ENCODE results near the gene FBP2.
"Not testable (repeated sequence)": the region's sequence is repeated elsewhere in the genome, so short reads cannot be mapped to it uniquely, and the experiment has no call there.

Gene FBP2

DNA sequence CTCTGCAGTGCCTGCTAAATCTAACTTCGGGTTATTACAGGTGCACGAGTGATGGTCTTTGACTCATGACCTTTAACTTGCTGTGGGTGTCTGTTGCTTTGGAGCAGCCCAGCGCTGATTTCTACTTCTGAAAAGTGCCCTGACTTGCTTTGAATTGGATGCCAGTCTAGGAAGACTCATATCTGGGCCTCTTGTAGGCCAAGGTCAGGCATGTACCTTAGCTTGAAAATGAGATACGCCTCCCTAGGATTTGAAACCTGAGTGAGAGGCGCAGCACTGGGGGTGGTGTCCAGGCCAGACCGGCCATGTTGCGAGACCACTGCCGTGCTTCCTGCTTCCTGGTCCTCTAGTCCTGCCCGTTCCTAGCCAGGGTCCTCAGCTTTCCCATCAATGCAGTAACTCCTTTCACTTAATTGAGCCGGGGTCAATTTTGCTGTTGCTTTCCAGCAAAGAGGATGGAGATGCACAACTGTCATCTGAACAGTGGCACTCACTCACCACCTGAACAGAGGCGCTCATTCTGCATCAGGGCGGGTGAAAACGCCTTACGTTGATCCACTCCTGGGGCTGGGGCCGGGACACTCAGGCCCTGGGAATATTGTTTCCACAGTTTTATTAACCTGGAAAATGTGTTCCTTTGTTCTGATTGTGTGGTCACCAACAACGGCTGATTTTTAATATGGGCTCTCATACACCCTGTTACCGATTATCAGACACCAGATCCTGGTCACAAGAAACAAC lies 24.5 kb downstream of the FBP2 start:
- no peak for DNase-seq (ENCODE audit: low read depth, low spot score)
- H3K4me3 ChIP-seq (ENCODE audit: low read length), result no peak overlapping the region

DNA sequence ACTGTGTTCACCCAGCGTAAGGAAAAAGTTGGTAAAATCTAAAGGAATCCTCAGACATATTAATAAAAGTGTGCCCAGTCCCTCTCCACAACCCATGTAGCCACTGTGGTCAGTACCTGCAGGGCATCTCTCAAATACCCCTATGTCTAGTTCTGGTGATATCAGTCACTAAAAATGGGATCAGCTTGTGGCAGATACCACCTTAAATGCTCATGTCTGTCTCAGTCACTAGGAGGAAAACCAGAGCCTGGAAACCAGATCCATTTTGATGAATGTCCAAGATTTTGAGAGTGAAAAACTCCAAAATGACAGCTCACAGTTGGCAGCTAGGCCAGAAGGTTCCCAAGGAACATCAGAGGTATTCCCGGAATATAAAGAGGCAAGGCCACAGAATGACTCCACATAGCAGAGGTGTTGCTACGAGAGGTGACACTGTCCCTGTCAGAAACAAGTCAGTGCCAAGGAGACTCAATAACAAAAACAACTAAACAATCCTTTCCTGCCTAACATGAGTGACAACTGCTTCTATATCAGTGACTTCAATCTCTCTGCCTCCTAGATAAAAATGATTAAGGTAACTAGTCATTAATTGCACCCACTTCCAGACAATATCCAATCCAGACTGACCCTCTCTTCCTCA lies 25.3 kb downstream of the FBP2 start:
- H3K4me3 ChIP-seq (ENCODE audit: low read length), result no peak overlapping the region
- DNase-seq (ENCODE audit: low read depth, low spot score), result no peak

DNA sequence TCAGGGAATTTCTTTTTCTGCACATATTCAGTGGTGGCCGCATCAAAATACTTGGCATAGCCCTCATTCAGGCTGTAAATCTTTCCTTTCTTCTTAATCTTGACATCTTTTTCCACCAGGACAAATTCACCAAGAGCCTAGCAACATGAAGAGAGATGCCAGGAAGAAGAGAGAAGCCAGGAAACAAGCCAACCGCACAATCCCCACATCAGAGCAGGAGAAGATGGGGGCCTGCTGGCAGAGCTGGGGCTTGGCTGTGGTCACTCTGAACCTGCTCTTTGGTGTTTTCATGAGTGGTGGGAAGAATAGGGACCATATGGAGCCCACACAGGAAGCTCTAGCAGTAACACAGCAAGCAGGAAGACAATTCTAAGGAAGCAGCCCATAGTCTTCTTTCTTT lies 26.4 kb downstream of the FBP2 start:
- no peak for DNase-seq (ENCODE audit: low read depth, low spot score)
- H3K4me3 ChIP-seq (ENCODE audit: low read length), result no peak overlapping the region

DNA sequence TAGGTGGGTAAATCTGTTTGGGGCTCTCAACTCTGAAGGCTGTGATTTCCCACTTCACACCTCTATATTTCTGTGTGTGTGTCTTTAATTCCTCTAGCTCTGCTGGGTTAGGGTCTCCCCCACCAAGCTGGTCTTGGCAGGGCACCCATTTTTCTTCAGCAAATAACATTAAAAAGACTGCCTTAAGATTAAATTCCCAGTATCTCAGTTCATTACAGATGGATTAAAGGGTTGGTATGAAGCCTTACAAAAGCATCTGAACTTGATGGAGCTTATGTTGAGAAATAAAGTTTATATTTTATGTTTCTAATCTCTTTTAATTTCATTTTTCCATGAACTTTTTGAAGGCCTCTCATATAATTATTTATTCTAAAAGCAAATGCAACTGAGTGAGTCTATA lies 27.1 kb downstream of the FBP2 start:
- no peak for DNase-seq (ENCODE audit: low read depth, low spot score)
- H3K4me3 ChIP-seq (ENCODE audit: low read length), result no peak overlapping the region

DNA sequence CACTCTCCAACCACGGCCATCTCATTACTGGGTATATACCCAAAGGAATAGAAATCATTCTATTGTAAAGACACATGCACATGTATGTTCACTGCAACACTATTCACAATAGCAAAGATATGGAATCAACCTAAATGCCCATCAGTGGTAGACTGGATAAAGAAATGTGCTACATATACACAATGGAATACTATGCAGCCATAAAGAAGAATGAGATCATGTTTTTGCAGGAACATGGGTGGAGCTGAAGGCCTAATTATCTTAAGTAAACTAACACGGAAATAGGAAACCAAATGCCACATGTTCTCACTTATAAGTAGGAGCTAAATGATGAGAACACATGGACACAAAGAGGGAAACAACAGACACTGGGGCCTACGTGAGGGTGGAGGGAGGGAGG lies 29.3 kb downstream of the FBP2 start:
- DNase-seq (ENCODE audit: low read depth, low spot score); H3K4me3 ChIP-seq (ENCODE audit: low read length): not testable (repeated sequence)

DNA sequence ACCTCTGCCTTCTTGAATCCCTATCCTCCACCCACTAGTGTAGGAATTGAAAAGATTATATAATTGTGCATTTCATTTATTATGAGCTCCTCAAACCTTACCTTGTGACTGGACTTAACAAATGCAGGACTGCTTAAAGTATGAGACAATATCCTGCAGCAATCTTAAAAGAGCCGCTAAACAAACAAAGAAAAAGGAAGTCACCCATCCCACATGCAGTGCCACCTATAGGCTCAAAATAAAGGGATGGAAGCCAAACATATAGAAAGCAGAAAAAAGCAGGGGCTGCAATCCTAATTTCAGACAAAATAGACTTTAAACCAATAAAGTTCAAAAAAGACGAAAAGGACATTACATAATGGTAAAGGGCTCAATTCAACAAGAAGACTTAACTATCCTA lies 30.1 kb downstream of the FBP2 start:
- H3K4me3 ChIP-seq (ENCODE audit: low read length), result no peak overlapping the region
- DNase-seq (ENCODE audit: low read depth, low spot score), result no peak

DNA sequence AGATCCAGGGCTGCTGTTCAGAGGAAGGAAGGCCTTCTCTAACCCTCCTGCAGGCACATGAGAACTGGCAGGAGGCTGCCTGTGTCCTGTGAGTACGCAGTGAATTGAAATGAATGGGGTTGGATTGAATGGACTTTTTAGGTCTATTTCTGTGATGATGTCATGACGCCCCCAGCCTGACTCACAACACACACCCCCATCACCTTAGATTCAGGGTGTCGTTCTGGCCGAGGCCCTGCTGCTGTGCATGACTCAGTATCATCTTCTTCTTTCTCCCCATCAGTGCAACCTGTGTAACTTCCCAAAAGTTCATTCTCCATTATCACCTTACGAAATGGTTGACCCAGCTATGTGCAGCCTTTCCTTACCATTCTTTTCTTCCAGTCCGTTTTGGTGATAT lies 33.4 kb downstream of the FBP2 start:
- DNase-seq (ENCODE audit: low read depth, low spot score), result no peak
- no peak overlapping the region for H3K4me3 ChIP-seq (ENCODE audit: low read length)

DNA sequence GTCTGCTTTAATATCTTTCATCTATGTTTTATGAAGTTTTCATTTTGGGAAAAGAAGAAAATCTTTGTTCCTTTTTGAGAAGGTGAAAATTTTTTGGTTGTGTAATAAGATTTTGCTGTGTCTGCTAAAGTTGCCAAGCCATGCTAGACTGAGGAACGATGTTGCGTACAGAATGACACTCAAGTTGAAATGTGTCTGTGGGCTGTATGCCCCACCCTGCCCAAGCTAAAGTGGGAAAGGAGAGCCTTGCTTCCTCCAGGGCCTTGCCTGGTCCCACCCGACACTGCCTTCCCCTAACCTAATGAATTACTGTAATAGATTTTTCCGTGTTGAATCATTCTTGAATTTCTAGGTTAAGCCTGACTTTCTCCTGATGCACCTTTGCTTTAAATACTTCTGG lies 36.2 kb downstream of the FBP2 start:
- no peak overlapping the region for H3K4me3 ChIP-seq (ENCODE audit: low read length)
- DNase-seq (ENCODE audit: low read depth, low spot score), result no peak

DNA sequence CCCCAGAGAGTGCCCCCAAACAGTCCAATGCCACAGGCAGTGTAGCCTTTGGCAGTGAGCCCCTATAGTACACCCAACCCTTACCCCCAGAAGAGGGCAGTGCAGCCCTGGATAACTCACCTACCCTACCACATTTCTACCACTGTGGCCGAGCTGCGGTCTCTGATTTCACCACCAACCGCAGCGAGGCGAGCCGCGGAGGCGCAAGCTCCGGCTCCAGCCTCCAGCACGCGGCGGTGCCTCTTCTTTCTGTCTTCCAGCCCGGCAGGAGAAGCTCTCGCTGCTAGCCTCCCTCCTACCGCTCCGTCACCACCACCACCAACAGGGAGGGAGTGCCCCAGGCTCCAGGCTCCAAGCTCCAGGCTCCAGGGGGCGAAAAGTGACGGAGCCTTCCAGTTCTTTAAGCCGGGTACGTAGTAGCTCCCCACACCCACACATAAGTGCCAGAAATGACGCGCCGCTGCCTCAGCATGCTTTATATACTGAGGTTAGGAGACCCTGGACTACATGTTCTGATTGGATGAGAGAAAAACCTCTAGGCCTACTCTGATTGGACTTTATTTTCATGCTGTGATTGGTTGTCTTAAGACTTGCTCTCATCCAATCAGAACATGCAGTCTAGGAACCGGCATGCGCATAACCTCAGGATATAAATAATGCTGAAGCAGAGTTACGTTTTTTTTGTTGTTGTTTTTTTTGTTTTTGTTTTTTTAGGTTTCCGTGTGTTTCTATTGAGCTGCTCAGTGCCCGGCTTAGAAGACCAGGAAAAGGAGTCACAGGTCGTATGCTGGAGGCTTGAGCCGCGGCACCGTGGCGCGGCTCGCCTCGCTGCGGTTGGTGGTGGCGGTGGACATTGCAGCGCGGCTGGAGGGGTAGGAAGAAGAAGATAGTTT lies 38.9 kb downstream of the FBP2 start, which contains the start of gene PCAT7:
TSS of gene PCAT7 (plus strand) at position 645 of the 893 bp plus-strand sequence.
- peak within 1 kb of the TSS; percentile 23 for H3K4me3 ChIP-seq (ENCODE audit: low read length)
- DNase-seq (ENCODE audit: low read depth, low spot score), result peak; percentile 72

DNA sequence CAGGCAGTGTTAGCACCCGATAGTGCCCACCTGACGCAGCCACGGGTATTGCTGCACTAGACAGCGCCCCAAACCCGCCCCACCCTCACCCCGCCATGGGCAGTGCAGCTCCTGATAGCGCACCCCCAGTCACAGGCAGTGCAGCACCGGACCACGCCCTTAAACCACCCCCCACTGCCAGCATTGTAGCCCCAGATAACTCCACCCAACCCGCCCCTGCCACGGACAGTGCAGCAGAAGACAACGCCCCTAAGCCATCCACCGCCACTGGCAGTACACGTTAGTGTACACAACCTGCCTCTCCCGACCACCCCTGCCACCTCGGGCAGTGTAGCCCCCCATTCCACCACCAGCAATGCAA lies 39.6 kb downstream of the FBP2 start:
- no peak for DNase-seq (ENCODE audit: low read depth, low spot score)
- H3K4me3 ChIP-seq (ENCODE audit: low read length), result no peak overlapping the region; the same call in 1 of the 2 replicates

DNA sequence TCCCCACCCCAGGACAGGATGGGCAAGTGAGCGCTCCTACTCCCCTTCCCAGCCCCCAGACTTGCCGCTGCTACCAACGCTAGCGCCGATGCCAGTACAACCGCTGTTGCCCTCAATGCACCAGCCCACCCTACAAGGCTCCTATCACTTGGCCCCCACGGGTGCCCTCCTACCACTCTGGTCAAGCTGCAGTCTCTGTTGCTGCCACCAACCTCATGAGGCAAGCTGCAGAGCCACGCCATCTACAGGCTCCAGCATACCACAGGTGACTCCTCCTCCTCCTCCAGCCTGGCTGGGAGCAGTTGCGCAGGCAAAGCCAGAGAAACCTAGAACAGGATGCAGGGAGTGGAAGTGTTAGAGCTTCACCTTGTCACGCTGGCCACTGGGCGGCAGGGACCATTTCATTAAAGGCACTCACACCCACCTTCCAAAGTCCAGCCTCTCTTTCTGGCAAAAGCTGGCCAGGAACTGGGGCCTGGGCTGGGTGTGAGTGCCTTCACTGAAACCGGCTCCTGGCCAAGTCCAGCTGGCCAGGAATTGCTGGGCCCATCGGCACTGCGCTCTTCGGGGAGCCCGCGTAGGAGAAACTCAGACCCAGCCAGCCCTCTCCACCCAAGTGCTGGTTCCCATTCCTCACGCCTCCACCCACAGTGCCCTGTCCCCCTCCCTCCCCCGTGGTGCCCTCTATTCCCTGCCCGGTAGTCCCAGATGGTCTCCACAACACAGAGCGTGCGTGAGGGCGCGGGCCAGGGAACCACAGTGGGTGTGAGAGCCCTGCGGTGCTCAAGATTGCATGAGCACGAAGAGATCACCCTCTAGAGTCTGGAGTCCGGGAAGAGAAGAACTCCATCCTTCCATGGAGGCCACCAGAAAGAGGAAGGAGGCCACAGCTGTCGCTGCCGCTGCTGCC lies 40.3 kb downstream of the FBP2 start:
- H3K4me3 ChIP-seq (ENCODE audit: low read length), result no peak overlapping the region
- no peak for DNase-seq (ENCODE audit: low read depth, low spot score)

DNA sequence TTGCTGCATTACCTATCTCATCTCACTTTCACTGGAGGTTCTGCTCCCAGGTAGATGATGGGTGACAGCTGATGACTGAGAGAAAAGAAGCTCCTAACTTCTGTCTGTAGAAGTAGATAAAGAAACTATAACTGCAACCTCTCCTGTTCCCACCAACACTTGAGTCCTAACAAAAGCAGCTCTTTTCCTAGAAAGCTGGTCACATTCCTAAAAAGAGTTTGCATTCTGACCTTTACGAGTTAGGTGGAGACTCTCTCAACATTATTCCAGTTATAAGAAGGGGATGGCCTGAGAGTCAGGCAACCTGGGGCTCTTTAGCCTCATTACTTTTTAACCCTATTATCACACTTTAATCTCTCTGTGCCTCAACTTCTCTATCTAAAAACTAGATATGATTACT lies 47.7 kb downstream of the FBP2 start:
- no peak for DNase-seq (ENCODE audit: low read depth, low spot score)
- H3K4me3 ChIP-seq (ENCODE audit: low read length), result no peak overlapping the region

DNA sequence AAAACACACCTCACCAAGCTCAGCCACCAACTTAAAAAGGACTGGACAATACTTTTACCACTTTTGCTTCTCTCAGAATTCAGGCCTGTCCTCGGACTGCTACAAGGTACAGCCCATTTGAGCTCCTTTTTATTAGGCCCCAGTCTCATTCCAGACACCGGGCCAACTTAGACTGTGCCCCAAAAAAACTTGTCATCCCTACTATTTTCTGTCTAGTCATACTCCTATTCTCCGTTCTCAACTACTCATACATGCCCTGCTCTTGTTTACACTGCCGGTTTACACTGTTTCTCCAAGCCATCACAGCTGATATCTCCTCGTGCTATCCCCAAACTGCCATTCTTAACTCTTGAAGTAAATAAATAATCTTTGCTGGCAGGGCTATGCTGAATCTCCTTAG lies 49.3 kb downstream of the FBP2 start:
- not testable (repeated sequence) for DNase-seq (ENCODE audit: low read depth, low spot score)

DNA sequence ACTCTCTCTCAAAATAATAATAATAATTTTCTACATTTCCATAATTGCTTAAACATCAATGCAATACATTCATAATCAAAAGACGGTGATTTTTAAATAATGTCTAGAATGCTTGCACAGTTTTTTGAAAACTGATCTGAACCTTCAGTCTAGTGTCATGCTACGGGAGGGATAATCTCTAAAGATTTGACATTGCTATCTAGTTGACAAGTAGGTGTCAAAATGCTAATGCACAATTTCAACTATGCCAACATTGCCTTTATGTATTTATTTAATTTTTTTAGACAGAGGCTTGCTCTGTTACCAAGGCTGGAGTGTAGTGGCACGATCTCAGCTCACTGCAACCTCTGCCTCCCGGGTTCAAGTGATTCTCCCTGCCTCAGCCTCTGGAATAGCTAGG lies 54.7 kb downstream of the FBP2 start:
- H3K4me3 ChIP-seq (ENCODE audit: low read length), result no peak overlapping the region
- DNase-seq (ENCODE audit: low read depth, low spot score), result no peak

More for the DNA sequence above, 49.3 kb downstream of the FBP2 start:
- not testable (repeated sequence) for H3K4me3 ChIP-seq (ENCODE audit: low read length)

DNA sequence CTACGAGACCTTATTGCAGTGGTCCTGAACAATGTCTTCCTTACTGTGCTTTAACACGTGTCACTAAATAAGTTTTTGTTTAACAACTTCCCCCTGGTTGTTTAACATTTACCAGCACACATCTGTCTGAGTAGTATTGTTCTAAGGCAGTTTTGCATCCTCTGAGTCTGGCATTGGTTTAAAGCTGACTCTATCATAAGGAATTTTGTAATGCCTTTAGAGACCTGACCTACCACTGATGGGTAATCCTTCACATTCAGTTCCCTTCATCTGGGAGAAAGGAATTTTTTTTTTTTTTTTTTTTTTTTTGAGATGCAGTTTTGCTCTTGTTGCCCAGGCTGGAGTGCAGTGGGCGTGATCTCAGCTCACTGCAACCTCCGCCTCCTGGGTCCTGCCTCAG lies 58.7 kb downstream of the FBP2 start:
- DNase-seq (ENCODE audit: low read depth, low spot score), result no peak
- no peak overlapping the region for H3K4me3 ChIP-seq (ENCODE audit: low read length)

DNA sequence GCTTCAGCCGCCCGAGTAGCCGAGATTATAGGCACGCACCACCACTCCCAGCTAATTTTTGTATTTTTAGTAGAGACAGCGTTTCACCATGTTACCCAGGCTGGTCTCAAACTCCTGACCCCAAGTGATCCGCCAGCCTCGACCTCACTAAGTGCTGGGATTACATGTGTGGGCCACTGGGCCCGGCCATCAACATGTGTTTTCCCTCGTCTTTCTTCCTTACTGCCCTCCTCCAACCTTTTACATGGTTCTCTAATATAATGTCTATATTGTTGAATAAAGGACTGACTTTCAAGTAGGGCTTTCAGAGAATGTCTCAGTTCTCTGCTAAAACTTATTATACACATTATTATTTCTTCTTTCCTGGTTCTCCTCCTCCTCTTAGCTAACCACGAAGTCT lies 60.0 kb downstream of the FBP2 start:
- H3K4me3 ChIP-seq (ENCODE audit: low read length), result no peak overlapping the region
- DNase-seq (ENCODE audit: low read depth, low spot score), result no peak

DNA sequence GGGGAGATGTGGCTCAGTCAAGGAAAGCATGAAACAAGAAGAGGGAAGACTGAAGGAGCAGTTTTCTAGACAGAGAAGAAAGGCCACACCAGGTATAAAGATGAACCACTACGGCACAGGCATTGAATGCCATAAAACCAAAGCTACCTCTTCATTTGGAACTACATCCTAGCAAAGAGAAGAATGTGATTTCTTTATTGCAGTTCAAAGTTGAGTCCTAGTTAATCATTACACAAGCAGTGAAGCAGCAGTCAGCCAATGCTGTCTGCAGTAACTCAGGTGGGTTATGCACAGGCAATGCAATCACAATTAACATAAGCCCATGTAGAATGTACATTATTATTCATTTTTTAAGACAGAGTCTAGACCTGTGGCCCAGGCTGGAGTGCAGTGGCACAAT lies 60.5 kb downstream of the FBP2 start:
- H3K4me3 ChIP-seq (ENCODE audit: low read length), result no peak overlapping the region
- DNase-seq (ENCODE audit: low read depth, low spot score), result no peak

DNA sequence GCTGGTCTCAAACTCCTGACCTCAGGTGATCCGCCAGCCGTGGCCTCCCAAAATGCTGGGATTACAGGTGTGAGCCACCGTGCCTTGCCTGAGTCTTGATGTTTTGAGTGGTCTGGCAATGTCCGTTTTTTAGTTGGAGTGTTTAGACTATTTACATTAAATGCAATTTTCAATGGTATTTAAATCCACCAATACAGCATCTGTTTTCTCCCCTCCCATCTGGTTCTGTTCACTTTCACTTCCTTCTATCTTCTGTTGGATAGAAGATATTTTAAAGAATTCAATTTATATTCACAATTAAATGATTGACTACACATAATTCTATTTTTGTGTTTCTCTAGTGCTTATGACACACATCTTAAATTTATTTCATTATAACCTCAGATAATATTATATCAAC lies 64.7 kb downstream of the FBP2 start:
- no peak overlapping the region for H3K4me3 ChIP-seq (ENCODE audit: low read length)
- DNase-seq (ENCODE audit: low read depth, low spot score), result no peak

DNA sequence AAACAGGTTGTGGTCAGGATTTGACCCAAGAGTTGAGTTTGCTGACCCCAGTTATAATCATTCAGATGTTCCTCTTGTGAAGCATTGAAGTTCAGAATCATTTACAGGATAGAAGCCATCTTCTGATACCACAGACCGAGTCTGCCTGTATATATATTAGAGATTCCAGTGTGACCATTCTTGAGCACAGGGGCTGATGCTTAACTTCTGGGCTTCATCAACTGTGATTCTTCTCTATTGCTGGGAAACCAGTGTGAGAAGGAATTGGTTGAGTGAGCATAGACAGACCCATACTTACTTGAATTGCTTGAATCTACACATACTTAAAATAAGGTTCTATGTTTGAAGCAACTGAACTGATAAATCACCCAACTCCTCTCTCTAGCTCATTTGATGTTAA lies 66.7 kb downstream of the FBP2 start:
- no peak for DNase-seq (ENCODE audit: low read depth, low spot score)
- H3K4me3 ChIP-seq (ENCODE audit: low read length), result no peak overlapping the region
